GM23338 (cell line): ENCODE data around the gene ITGB1BP1. TPM values are rescaled to one million over a fixed set of nuclear protein-coding genes. Genes with fewer than 3 reads are reported as not detected.

Experiments
- ATAC-seq: fragments of 200-7000 bp; cut with Tn5 transposase; 3 replicates; pipeline ENCODE4 v1.9.1; 2020
- DNase-seq: peaks from one replicate; pipeline ENCODE4 v3.0.0-alpha.2; 2015; ENCODE audit warnings: low spot score
- H2AFZ ChIP-seq: fragments of 200-600 bp; sonication (generic); 2 replicates; pipeline ENCODE4 v1.8.0; 2016; ENCODE audit warnings: antibody characterized with exemption, mild to moderate bottlenecking, moderate library complexity
- H3F3A ChIP-seq: fragments of 200-600 bp; sonication (generic); replicated peaks from 2 replicates; pipeline ENCODE4 v1.8.0; 2017; ENCODE audit warnings: antibody characterized with exemption, mixed run types, low read depth
- H3K27ac ChIP-seq: fragments of 200-600 bp; sonication (generic); 2 replicates; pipeline ENCODE4 v1.6.1; 2016; ENCODE audit warnings: low read depth
- H3K27me3 ChIP-seq: fragments of 200-600 bp; sonication (generic); 2 replicates; pipeline ENCODE4 v1.8.0; 2016; ENCODE audit warnings: mild to moderate bottlenecking, mixed run types, moderate library complexity; ENCODE audit not compliant: insufficient read depth
- H3K36me3 ChIP-seq: fragments of 200-600 bp; sonication (generic); 2 replicates; pipeline ENCODE4 v1.8.0; 2016; ENCODE audit warnings: mild to moderate bottlenecking; ENCODE audit not compliant: insufficient read depth
- H3K4me1 ChIP-seq: fragments of 200-600 bp; sonication (generic); 2 replicates; pipeline ENCODE4 v1.8.0; 2016; ENCODE audit warnings: mild to moderate bottlenecking, moderate library complexity; ENCODE audit not compliant: insufficient read depth
- H3K4me2 ChIP-seq: fragments of 200-600 bp; sonication (generic); 2 replicates; pipeline ENCODE4 v1.7.1; 2017; ENCODE audit warnings: mixed run types
- H3K4me3 ChIP-seq: fragments of 200-600 bp; sonication (generic); 2 replicates; pipeline ENCODE4 v1.6.1; 2016; ENCODE audit warnings: mixed run types
- H3K79me2 ChIP-seq: fragments of 200-600 bp; sonication (generic); replicated peaks from 2 replicates; pipeline ENCODE4 v1.8.0; 2017; ENCODE audit warnings: mild to moderate bottlenecking; ENCODE audit not compliant: insufficient read depth
- H3K9me2 ChIP-seq: fragments of 200-600 bp; sonication (generic); 2 replicates; pipeline ENCODE4 v1.8.0; 2017; ENCODE audit not compliant: insufficient read depth
- H4K20me1 ChIP-seq: fragments of 200-600 bp; sonication (generic); replicated peaks from 2 replicates; pipeline ENCODE4 v1.8.0; 2017; ENCODE audit warnings: mild to moderate bottlenecking; ENCODE audit not compliant: insufficient read depth
- H3K27ac Mint-ChIP-seq: 2 replicates; pipeline ENCODE4 v1.8.0; 2020; ENCODE audit warnings: inconsistent platforms, mild to moderate bottlenecking, moderate library complexity, mixed read lengths
- H3K27me3 Mint-ChIP-seq: 3 replicates; pipeline ENCODE4 v1.8.0; 2022; ENCODE audit warnings: low read depth, mild to moderate bottlenecking, moderate library complexity, mixed read lengths, inconsistent platforms; ENCODE audit not compliant: insufficient read depth, poor library complexity
- H3K36me3 Mint-ChIP-seq: 3 replicates; pipeline ENCODE4 v1.8.0; 2021; ENCODE audit warnings: low read depth, mild to moderate bottlenecking, inconsistent platforms, moderate library complexity, mixed read lengths
- H3K4me1 Mint-ChIP-seq: 3 replicates; pipeline ENCODE4 v1.8.0; 2020; ENCODE audit warnings: mild to moderate bottlenecking, inconsistent platforms, mixed read lengths
- H3K4me3 Mint-ChIP-seq: 3 replicates; pipeline ENCODE4 v1.8.0; 2021; ENCODE audit warnings: moderate library complexity, mild to moderate bottlenecking, inconsistent platforms, mixed read lengths
- H3K9me3 Mint-ChIP-seq: 3 replicates; pipeline ENCODE4 v1.8.0; 2020; ENCODE audit warnings: moderate library complexity, mild to moderate bottlenecking, inconsistent platforms, mixed read lengths
- CREB1 ChIP-seq: fragments of 250-450 bp; sonication (Bioruptor Pico); IDR thresholded peaks from 2 replicates; pipeline ENCODE4 v1.5.0; 2020; ENCODE audit warnings: low read depth, mild to moderate bottlenecking, moderate library complexity
- CTCF ChIP-seq, 2 experiments: fragments of 200-600 bp in 1 of 2; sonication (generic) in 1 of 2; conservative IDR thresholded peaks; 2 replicates each; pipeline versions ENCODE4 v1.5.1 to v1.6.1; 2016 to 2017; ENCODE audit warnings: antibody characterized with exemption in 2 of 2, low read depth in 2 of 2, mild to moderate bottlenecking in 2 of 2, moderate library complexity in 1 of 2
- EZH2 ChIP-seq: fragments of 200-600 bp; sonication (generic); IDR thresholded peaks from one replicate; pipeline ENCODE4 v1.8.0; 2017; ENCODE audit warnings: antibody characterized with exemption, mild to moderate bottlenecking, low read depth; ENCODE audit not compliant: unreplicated experiment
- JUNB ChIP-seq: IDR thresholded peaks from one replicate; pipeline ENCODE4 v1.6.1; 2016; ENCODE audit warnings: antibody characterized with exemption; ENCODE audit not compliant: unreplicated experiment
- NANOG ChIP-seq: IDR thresholded peaks from 2 replicates; pipeline ENCODE4 v1.6.1; 2016; ENCODE audit warnings: antibody characterized with exemption, borderline replicate concordance
- POLR2AphosphoS5 ChIP-seq: IDR thresholded peaks from 2 replicates; pipeline ENCODE4 v1.6.1; 2016; ENCODE audit warnings: antibody characterized with exemption, low read depth
- STAT1 ChIP-seq: IDR thresholded peaks from one replicate; pipeline ENCODE4 v1.6.1; 2016; ENCODE audit warnings: antibody characterized with exemption; ENCODE audit not compliant: unreplicated experiment
- ZNF114 ChIP-seq: fragments of 250-450 bp; sonication (Bioruptor Pico); IDR thresholded peaks from 2 replicates; pipeline ENCODE4 v1.5.0; 2020; ENCODE audit warnings: mild to moderate bottlenecking, moderate library complexity
- ZNF331 ChIP-seq: fragments of 250-450 bp; sonication (Bioruptor Pico); IDR thresholded peaks from 2 replicates; pipeline ENCODE4 v1.5.0; 2020; ENCODE audit warnings: low read depth, mild to moderate bottlenecking, moderate library complexity
- polyA plus RNA-seq: library from polyadenylated mRNA; unstranded; fragments of >200 nt; fragmentation: Nextera tagmentation; extraction: Ambion mirVana; gene quantifications from 2 replicates; pipeline ENCODE4 v1.2.1, GENCODE V29; 2016
- total RNA-seq: library from RNA; depleted of rRNA; stranded (reverse); fragments of >200 nt; shearing (Covaris generic); gene quantifications from 2 replicates; pipeline ENCODE4 v1.2.3, GENCODE V29; 2014
- TF ChIP-seq, protein P1 (sequence below): IDR thresholded peaks from 2 replicates; pipeline ENCODE4 v1.6.1; 2016; ENCODE audit warnings: antibody characterized with exemption
- TF ChIP-seq, protein P2 (sequence below): IDR thresholded peaks from one replicate; pipeline ENCODE4 v1.6.1; 2018; ENCODE audit warnings: antibody characterized with exemption; ENCODE audit not compliant: unreplicated experiment
- TF ChIP-seq, protein P3 (sequence below): fragments of 250-450 bp; sonication (Bioruptor Pico); IDR thresholded peaks from 2 replicates; pipeline ENCODE4 v1.5.0; 2020; ENCODE audit warnings: mild to moderate bottlenecking, moderate library complexity

Gene ITGB1BP1
- total and polyA plus RNA-seq, 2 experiments from 2014 or later, result 29.1 to 63.5 TPM

DNA sequence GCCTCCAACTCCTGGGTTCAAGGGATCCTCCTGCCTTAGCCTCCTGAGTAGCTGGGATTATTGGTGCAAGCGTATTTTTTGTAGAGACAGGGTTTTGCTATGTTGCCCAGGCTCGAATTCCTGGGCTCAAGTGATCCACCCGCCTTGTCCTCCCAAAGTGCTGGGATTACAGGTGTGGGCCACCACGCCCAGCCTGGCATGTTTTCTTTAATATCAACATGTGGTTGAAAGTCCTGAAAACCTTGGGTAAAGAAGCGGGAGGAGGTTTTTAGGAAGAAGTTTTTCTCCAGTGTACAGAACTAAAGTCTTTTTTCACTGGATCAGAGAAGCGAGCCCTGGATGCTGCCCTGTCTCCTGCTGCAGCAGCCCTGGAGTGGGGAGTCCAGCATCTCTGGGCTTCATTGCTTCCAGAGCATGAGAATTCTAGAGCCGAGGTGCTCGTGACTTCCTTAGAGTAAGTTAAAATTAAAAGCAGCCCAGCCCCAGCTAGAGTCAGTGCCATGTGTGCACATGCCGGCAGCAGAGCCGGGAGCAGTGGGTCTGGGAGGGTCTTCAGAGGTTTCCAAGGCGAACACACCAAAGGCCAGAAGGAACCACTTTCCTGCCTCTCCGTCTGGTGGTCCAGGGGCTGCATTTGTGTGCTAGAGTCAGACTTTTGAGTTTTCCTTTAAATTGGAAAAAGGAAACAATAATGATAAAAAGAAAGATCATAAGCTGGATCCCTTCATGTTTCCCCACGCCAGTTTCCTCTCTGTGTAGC, 31.2 kb downstream of the ITGB1BP1 start (continued):
- TF ChIP-seq CTCF (conservative IDR thresholded peaks at IDR 0.05; ENCODE audit: low read depth in 2 of 2) (no peak), ZNF114 (CRISPR knock-in tag) (no peak), EZH2 (no peak), STAT1 (no peak), ZNF331 (CRISPR knock-in tag) (no peak), POLR2AphosphoS5 (no peak), NANOG (no peak)
- TF ChIP-seq, protein P1, sequence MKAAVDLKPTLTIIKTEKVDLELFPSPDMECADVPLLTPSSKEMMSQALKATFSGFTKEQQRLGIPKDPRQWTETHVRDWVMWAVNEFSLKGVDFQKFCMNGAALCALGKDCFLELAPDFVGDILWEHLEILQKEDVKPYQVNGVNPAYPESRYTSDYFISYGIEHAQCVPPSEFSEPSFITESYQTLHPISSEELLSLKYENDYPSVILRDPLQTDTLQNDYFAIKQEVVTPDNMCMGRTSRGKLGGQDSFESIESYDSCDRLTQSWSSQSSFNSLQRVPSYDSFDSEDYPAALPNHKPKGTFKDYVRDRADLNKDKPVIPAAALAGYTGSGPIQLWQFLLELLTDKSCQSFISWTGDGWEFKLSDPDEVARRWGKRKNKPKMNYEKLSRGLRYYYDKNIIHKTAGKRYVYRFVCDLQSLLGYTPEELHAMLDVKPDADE, result no peak
- TF ChIP-seq, protein P2, sequence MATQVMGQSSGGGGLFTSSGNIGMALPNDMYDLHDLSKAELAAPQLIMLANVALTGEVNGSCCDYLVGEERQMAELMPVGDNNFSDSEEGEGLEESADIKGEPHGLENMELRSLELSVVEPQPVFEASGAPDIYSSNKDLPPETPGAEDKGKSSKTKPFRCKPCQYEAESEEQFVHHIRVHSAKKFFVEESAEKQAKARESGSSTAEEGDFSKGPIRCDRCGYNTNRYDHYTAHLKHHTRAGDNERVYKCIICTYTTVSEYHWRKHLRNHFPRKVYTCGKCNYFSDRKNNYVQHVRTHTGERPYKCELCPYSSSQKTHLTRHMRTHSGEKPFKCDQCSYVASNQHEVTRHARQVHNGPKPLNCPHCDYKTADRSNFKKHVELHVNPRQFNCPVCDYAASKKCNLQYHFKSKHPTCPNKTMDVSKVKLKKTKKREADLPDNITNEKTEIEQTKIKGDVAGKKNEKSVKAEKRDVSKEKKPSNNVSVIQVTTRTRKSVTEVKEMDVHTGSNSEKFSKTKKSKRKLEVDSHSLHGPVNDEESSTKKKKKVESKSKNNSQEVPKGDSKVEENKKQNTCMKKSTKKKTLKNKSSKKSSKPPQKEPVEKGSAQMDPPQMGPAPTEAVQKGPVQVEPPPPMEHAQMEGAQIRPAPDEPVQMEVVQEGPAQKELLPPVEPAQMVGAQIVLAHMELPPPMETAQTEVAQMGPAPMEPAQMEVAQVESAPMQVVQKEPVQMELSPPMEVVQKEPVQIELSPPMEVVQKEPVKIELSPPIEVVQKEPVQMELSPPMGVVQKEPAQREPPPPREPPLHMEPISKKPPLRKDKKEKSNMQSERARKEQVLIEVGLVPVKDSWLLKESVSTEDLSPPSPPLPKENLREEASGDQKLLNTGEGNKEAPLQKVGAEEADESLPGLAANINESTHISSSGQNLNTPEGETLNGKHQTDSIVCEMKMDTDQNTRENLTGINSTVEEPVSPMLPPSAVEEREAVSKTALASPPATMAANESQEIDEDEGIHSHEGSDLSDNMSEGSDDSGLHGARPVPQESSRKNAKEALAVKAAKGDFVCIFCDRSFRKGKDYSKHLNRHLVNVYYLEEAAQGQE, result no peak

DNA sequence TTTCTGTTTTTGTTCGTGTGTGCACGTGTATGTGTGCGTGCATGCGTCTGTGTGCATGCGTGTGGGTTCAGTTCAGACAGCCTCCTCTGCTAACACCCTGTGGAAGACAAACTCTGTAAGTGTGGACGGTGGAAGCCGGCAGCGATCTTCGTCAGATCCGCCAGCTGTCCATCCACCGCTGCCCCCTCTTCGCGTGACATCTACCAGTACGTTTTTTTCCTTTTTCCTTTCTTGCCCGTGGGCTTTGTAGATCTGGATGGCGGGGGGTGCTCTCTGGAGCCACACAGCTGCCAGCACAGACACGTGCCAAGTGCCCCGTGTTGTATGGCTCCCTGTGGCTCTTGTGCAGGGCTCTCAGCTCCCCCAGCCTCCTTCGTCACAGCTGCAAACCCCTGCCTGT, 32.3 kb downstream of the ITGB1BP1 start:
- Histone ChIP-seq H3K27me3 (no peaks in the 10 kb centered on the region), H3K36me3 (no peaks in the 10 kb centered on the region; the same call in 1 of the 2 replicates), H4K20me1 (no peaks in the 10 kb centered on the region), H3F3A (no peaks in the 10 kb centered on the region), H2AFZ (no peak overlapping the region), H3K4me3 (no peak overlapping the region), H3K79me2 (no peaks in the 10 kb centered on the region), H3K9me2 (no peaks in the 10 kb centered on the region), H3K27ac (no peak overlapping the region), H3K4me1 (peaks cover 10% of the 10 kb centered on the region; the same call in 1 of the 2 replicates), H3K4me2 (no peak overlapping the region)
- Mint-ChIP-seq H3K27me3 (peaks cover 3% of the 10 kb centered on the region), H3K4me3 (no peak overlapping the region), H3K36me3 (peaks cover 22% of the 10 kb centered on the region), H3K27ac (no peak overlapping the region), H3K4me1 (peaks cover 21% of the 10 kb centered on the region), H3K9me3 (no peaks in the 10 kb centered on the region)
- ATAC-seq (no peak), DNase-seq (no peak)
- no peak for TF ChIP-seq CREB1 (CRISPR knock-in tag)
- no peak for TF ChIP-seq POLR2AphosphoS5
- TF ChIP-seq, protein P3, sequence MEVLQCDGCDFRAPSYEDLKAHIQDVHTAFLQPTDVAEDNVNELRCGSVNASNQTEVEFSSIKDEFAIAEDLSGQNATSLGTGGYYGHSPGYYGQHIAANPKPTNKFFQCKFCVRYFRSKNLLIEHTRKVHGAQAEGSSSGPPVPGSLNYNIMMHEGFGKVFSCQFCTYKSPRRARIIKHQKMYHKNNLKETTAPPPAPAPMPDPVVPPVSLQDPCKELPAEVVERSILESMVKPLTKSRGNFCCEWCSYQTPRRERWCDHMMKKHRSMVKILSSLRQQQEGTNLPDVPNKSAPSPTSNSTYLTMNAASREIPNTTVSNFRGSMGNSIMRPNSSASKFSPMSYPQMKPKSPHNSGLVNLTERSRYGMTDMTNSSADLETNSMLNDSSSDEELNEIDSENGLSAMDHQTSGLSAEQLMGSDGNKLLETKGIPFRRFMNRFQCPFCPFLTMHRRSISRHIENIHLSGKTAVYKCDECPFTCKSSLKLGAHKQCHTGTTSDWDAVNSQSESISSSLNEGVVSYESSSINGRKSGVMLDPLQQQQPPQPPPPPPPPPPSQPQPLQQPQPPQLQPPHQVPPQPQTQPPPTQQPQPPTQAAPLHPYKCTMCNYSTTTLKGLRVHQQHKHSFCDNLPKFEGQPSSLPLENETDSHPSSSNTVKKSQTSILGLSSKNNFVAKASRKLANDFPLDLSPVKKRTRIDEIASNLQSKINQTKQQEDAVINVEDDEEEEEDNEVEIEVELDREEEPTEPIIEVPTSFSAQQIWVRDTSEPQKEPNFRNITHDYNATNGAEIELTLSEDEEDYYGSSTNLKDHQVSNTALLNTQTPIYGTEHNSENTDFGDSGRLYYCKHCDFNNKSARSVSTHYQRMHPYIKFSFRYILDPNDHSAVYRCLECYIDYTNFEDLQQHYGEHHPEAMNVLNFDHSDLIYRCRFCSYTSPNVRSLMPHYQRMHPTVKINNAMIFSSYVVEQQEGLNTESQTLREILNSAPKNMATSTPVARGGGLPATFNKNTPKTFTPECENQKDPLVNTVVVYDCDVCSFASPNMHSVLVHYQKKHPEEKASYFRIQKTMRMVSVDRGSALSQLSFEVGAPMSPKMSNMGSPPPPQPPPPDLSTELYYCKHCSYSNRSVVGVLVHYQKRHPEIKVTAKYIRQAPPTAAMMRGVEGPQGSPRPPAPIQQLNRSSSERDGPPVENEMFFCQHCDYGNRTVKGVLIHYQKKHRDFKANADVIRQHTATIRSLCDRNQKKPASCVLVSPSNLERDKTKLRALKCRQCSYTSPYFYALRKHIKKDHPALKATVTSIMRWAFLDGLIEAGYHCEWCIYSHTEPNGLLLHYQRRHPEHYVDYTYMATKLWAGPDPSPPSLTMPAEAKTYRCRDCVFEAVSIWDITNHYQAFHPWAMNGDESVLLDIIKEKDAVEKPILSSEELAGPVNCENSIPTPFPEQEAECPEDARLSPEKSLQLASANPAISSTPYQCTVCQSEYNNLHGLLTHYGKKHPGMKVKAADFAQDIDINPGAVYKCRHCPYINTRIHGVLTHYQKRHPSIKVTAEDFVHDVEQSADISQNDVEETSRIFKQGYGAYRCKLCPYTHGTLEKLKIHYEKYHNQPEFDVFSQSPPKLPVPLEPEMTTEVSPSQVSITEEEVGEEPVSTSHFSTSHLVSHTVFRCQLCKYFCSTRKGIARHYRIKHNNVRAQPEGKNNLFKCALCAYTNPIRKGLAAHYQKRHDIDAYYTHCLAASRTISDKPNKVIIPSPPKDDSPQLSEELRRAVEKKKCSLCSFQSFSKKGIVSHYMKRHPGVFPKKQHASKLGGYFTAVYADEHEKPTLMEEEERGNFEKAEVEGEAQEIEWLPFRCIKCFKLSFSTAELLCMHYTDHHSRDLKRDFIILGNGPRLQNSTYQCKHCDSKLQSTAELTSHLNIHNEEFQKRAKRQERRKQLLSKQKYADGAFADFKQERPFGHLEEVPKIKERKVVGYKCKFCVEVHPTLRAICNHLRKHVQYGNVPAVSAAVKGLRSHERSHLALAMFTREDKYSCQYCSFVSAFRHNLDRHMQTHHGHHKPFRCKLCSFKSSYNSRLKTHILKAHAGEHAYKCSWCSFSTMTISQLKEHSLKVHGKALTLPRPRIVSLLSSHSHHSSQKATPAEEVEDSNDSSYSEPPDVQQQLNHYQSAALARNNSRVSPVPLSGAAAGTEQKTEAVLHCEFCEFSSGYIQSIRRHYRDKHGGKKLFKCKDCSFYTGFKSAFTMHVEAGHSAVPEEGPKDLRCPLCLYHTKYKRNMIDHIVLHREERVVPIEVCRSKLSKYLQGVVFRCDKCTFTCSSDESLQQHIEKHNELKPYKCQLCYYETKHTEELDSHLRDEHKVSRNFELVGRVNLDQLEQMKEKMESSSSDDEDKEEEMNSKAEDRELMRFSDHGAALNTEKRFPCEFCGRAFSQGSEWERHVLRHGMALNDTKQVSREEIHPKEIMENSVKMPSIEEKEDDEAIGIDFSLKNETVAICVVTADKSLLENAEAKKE (CRISPR knock-in tag), result no peak
- TF ChIP-seq ZNF331 (CRISPR knock-in tag), result no peak
- no peak for TF ChIP-seq JUNB
